ENCODE results near the gene B2M. TPM values are rescaled to one million over a fixed set of nuclear protein-coding genes. Genes with fewer than 3 reads are reported as not detected.

B2M gene
- total and polyA plus RNA-seq, 2 of the 13 experiments (the other 11 are each of a cell fraction or from before 2014, with no cell fraction given), result 784 to 857 TPM

- 46% methylated on average over 6 of the region's 6 CpGs for WGBS (ENCODE audit: low lambda C conversion rate)
- Histone ChIP-seq H3K9me3 (ENCODE audit: low read length) (no peaks in the 10 kb centered on the region), H4K20me1 (ENCODE audit: insufficient read depth, low read length) (no peaks in the 10 kb centered on the region), H3K9ac (ENCODE audit: insufficient read depth, low read depth, low read length) (peak overlapping the region; percentile 82; the same call in 1 of the 2 replicates), H3K4me2 (ENCODE audit: low read depth, low read length) (peak overlapping the region; percentile 79), H3K36me3 (replicated peaks in 1 of 2; ENCODE audit: control insufficient read depth in 1 of 2, insufficient read depth in 2 of 2, low read length in 2 of 2) (no peaks in the 10 kb centered on the region), H2AFZ (ENCODE audit: low read length) (peak overlapping the region; percentile 34), H3K27ac (ENCODE audit: extremely low read length, insufficient read depth, low read length) (peak overlapping the region; percentile 82), H3K27me3 (ENCODE audit: control insufficient read depth in 1 of 2, insufficient read depth in 2 of 2, low read length in 2 of 2) (no peaks in the 10 kb centered on the region), H3K79me2 (ENCODE audit: insufficient read depth, low read length) (no peaks in the 10 kb centered on the region), H3K4me1 (ENCODE audit: insufficient read depth, low read length) (peaks cover 52% of the 10 kb centered on the region), H3K4me3 (replicated peaks in 1 of 3; ENCODE audit: insufficient read depth in 1 of 3, low read depth in 2 of 3, low read length in 3 of 3) (peak overlapping the region in 2 of 3 experiments; percentile 85 to 98; a peak in 5 of 6 replicates)
- ChIA-PET POLR2A (interaction anchor here (1.3 to 3.8 kb wide), 7 partner anchors 11 to 185 kb away, joined by 3 to 157 read pairs (median 7); partner anchors contain the start of genes B2M, PATL2 and SPG11), CTCF (ENCODE audit: low intra/inter-chr PET ratio, low total read pairs) (no interaction called here)
- DNase-seq (ENCODE audit: low spot score) (no peak), ATAC-seq (no peak), FAIRE-seq (no peak)
- intact Hi-C loops (cut with micrococcal nuclease; ENCODE audit: unreplicated experiment) (loop anchor here (2.0 to 5.0 kb wide), 3 partner anchors 17 to 185 kb away; partner anchors contain the start of genes B2M, PATL2 and SPG11), in situ Hi-C loops (cut with HindIII; ENCODE audit: extremely low pct_ligation_motif_present, low pct_unique_long_range_greater_than_20kb) (no loop called here)
- no TSS peak for BruUV-seq (replicated peaks)
- TF ChIP-seq SAFB2 (CRISPR knock-in tag; IDR thresholded peaks at IDR 0.05; ENCODE audit: borderline replicate concordance, low read depth) (no peak), GABPA (IDR thresholded peaks at IDR 0.05; ENCODE audit: low read depth, low read length) (no peak), GABPA (CRISPR knock-in tag; IDR thresholded peaks at IDR 0.05; ENCODE audit: low read depth) (no peak), KLF9 (CRISPR knock-in tag; IDR thresholded peaks at IDR 0.05; ENCODE audit: low read depth) (no peak), ZBTB38 (CRISPR knock-in tag; IDR thresholded peaks at IDR 0.05) (no peak), TAF1 (CRISPR knock-in tag; IDR thresholded peaks at IDR 0.05) (no peak), ZNF709 (CRISPR knock-in tag; IDR thresholded peaks at IDR 0.05) (no peak), PBX2 (CRISPR knock-in tag; IDR thresholded peaks at IDR 0.05) (no peak), ZNF7 (CRISPR knock-in tag; IDR thresholded peaks at IDR 0.05) (peak; percentile 70)
These were observed 16.3 kb downstream of the B2M start for GRCh38 chr15:44727485-44728231.
